Astrocyte (in vitro differentiated cells and primary cell): Measurements from ENCODE around the gene ATAD2B. TPM values are rescaled to one million over a fixed set of nuclear protein-coding genes. Genes with fewer than 3 reads are reported as not detected.

Source experiments
- DNase-seq: peaks from one replicate; pipeline ENCODE4 v3.0.0-alpha.2; 2010; ENCODE audit warnings: low read depth
- FAIRE-seq: peaks from 2 replicates; lab custom pipeline; 2011; peaks lifted over from hg19 to GRCh38; lab: Jason Lieb, UNC
- H2AFZ ChIP-seq: 2 replicates; pipeline ENCODE4 v1.6.0; 2012; ENCODE audit warnings: low read depth, low read length, inconsistent platforms
- H3K27ac ChIP-seq: 2 replicates; pipeline ENCODE4 v1.5.1; 2011; ENCODE audit warnings: low read depth, low read length, inconsistent platforms
- H3K27me3 ChIP-seq: 2 replicates; pipeline ENCODE4 v1.6.0; 2011; ENCODE audit warnings: low read length, inconsistent platforms; ENCODE audit not compliant: insufficient read depth
- H3K36me3 ChIP-seq: 2 replicates; pipeline ENCODE4 v1.5.1; 2011; ENCODE audit warnings: low read length, inconsistent platforms; ENCODE audit not compliant: insufficient read depth
- H3K4me1 ChIP-seq: 2 replicates; pipeline ENCODE4 v1.5.1; 2011; ENCODE audit warnings: low read length, inconsistent platforms; ENCODE audit not compliant: insufficient read depth
- H3K4me2 ChIP-seq: 2 replicates; pipeline ENCODE4 v1.6.0; 2012; ENCODE audit warnings: low read length, inconsistent platforms
- H3K4me3 ChIP-seq: 2 replicates; pipeline ENCODE4 v1.5.1; 2011; ENCODE audit warnings: low read depth, mild to moderate bottlenecking, low read length, inconsistent platforms; ENCODE audit not compliant: insufficient read depth
- H3K79me2 ChIP-seq: 2 replicates; pipeline ENCODE4 v1.6.0; 2012; ENCODE audit warnings: mild to moderate bottlenecking, low read length, inconsistent platforms; ENCODE audit not compliant: insufficient read depth
- H3K9ac ChIP-seq: 2 replicates; pipeline ENCODE4 v1.6.0; 2012; ENCODE audit warnings: mild to moderate bottlenecking, low read length, inconsistent platforms
- H3K9me3 ChIP-seq: 2 replicates; pipeline ENCODE4 v1.5.1; 2012; ENCODE audit warnings: low read depth, mild to moderate bottlenecking, low read length, inconsistent platforms; ENCODE audit not compliant: insufficient read depth
- H4K20me1 ChIP-seq: 2 replicates; pipeline ENCODE4 v1.6.0; 2012; ENCODE audit warnings: low read length, inconsistent platforms; ENCODE audit not compliant: insufficient read depth
- H3K27ac Mint-ChIP-seq: one replicate; pipeline ENCODE4 v1.8.0; 2021; ENCODE audit warnings: mild to moderate bottlenecking, mixed read lengths; ENCODE audit not compliant: unreplicated experiment
- H3K27me3 Mint-ChIP-seq: one replicate; pipeline ENCODE4 v1.8.0; 2021; ENCODE audit warnings: low read depth, mixed read lengths; ENCODE audit not compliant: unreplicated experiment
- H3K36me3 Mint-ChIP-seq: one replicate; pipeline ENCODE4 v1.8.0; 2021; ENCODE audit warnings: low read depth, mixed read lengths; ENCODE audit not compliant: unreplicated experiment
- H3K4me1 Mint-ChIP-seq: one replicate; pipeline ENCODE4 v1.8.0; 2021; ENCODE audit warnings: low read depth, mixed read lengths; ENCODE audit not compliant: unreplicated experiment
- H3K4me3 Mint-ChIP-seq: one replicate; pipeline ENCODE4 v1.8.0; 2021; ENCODE audit warnings: mild to moderate bottlenecking, moderate library complexity, mixed read lengths; ENCODE audit not compliant: unreplicated experiment
- H3K9me3 Mint-ChIP-seq: one replicate; pipeline ENCODE4 v1.8.0; 2021; ENCODE audit warnings: mild to moderate bottlenecking, mixed read lengths; ENCODE audit not compliant: unreplicated experiment
- EZH2 ChIP-seq: IDR thresholded peaks from 2 replicates; pipeline ENCODE4 v1.6.1; 2012; ENCODE audit warnings: mild to moderate bottlenecking, low read length, inconsistent platforms; ENCODE audit not compliant: insufficient read depth
- total RNA-seq: library from RNA; stranded (reverse); gene quantifications from 2 replicates; pipeline ENCODE4 v1.2.1, GENCODE V29; 2021
- TF ChIP-seq, protein P1 (sequence below): IDR thresholded peaks from 2 replicates; pipeline ENCODE4 v1.5.1; 2011; ENCODE audit warnings: low read depth, mild to moderate bottlenecking, inconsistent platforms, low read length, moderate library complexity; ENCODE audit not compliant: insufficient read depth

The ATAD2B gene
- total RNA-seq, 1 donor from 2014 or later: 12.2 TPM

DNA sequence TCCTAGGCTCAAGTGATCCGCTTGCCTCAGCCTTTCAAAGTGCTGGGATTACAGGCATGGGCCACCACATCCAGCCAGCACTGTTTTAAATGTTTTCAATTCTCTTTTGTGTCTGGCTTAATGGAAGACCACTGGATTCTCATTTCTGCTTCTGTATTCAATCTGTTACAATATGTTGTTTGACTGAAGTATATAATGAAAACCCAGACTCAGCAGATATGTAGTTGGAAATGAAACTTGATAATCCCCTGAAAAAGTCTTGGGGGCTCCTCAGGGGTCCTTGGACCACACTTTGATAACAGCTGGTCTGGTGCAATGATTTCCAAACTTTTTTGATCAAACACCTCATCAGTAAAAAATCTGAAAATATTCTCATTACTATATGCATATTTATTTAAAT lies 132.7 kb downstream of the ATAD2B start:
- H3K9ac ChIP-seq: no peak overlapping the region
- Mint-ChIP-seq H3K4me3 (no peak overlapping the region), H3K27me3 (no peaks in the 10 kb centered on the region), H3K4me1 (peaks cover 11% of the 10 kb centered on the region), H3K9me3 (no peaks in the 10 kb centered on the region), H3K36me3 (no peaks in the 10 kb centered on the region), H3K27ac (no peak overlapping the region)
- no peak overlapping the region for H3K27ac ChIP-seq
- DNase-seq (no peak), FAIRE-seq (no peak)
- no peaks in the 10 kb centered on the region for H3K79me2 ChIP-seq
- no peak overlapping the region for H2AFZ ChIP-seq
- no peak overlapping the region for H3K4me2 ChIP-seq
- no peaks in the 10 kb centered on the region for H3K27me3 ChIP-seq
- H3K4me1 ChIP-seq: peaks cover 3% of the 10 kb centered on the region
- no peaks in the 10 kb centered on the region for H4K20me1 ChIP-seq
- no peaks in the 10 kb centered on the region for H3K36me3 ChIP-seq
- no peak overlapping the region for H3K4me3 ChIP-seq
- TF ChIP-seq EZH2: no peak
- TF ChIP-seq, protein P1, sequence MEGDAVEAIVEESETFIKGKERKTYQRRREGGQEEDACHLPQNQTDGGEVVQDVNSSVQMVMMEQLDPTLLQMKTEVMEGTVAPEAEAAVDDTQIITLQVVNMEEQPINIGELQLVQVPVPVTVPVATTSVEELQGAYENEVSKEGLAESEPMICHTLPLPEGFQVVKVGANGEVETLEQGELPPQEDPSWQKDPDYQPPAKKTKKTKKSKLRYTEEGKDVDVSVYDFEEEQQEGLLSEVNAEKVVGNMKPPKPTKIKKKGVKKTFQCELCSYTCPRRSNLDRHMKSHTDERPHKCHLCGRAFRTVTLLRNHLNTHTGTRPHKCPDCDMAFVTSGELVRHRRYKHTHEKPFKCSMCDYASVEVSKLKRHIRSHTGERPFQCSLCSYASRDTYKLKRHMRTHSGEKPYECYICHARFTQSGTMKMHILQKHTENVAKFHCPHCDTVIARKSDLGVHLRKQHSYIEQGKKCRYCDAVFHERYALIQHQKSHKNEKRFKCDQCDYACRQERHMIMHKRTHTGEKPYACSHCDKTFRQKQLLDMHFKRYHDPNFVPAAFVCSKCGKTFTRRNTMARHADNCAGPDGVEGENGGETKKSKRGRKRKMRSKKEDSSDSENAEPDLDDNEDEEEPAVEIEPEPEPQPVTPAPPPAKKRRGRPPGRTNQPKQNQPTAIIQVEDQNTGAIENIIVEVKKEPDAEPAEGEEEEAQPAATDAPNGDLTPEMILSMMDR: no peak
- no peaks in the 10 kb centered on the region for H3K9me3 ChIP-seq

DNA sequence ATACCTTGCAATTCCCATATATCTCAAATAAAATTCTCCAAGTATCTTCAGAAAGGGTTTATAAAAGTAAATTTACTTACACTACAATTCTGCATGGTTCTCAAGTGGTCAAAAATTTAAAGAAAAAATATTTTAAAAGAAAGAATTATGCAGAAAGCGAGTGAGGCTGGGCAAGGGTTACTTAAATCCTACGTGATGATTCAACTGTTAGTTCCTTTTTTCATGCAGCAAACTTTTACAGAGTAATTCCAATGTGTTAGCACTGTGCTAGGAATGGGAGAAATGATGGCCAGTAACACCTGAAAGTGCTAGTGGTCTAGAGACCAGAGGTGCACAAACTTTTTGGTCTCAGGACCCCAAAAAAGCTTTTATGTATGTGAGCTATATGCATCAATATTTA lies 133.4 kb downstream of the ATAD2B start:
- FAIRE-seq: no peak
- H3K27ac ChIP-seq: no peak overlapping the region
- no peaks in the 10 kb centered on the region for H4K20me1 ChIP-seq
- H3K27ac Mint-ChIP-seq: no peak overlapping the region
- no peak overlapping the region for H3K9ac ChIP-seq
- H3K9me3 Mint-ChIP-seq: no peaks in the 10 kb centered on the region
- H3K4me1 Mint-ChIP-seq: peaks cover 17% of the 10 kb centered on the region
- H3K4me3 Mint-ChIP-seq: no peak overlapping the region
- H3K27me3 Mint-ChIP-seq: no peaks in the 10 kb centered on the region
- no peak overlapping the region for H3K4me2 ChIP-seq
- H3K4me3 ChIP-seq: no peak overlapping the region
- no peak for TF ChIP-seq EZH2
- TF ChIP-seq, protein P1: no peak
- H3K9me3 ChIP-seq: no peaks in the 10 kb centered on the region
- no peaks in the 10 kb centered on the region for H3K36me3 Mint-ChIP-seq
- H3K36me3 ChIP-seq: no peaks in the 10 kb centered on the region
- H3K4me1 ChIP-seq: peaks cover 6% of the 10 kb centered on the region
- no peaks in the 10 kb centered on the region for H3K27me3 ChIP-seq
- DNase-seq: no peak
- H3K79me2 ChIP-seq: no peaks in the 10 kb centered on the region
- H2AFZ ChIP-seq: no peak overlapping the region

DNA sequence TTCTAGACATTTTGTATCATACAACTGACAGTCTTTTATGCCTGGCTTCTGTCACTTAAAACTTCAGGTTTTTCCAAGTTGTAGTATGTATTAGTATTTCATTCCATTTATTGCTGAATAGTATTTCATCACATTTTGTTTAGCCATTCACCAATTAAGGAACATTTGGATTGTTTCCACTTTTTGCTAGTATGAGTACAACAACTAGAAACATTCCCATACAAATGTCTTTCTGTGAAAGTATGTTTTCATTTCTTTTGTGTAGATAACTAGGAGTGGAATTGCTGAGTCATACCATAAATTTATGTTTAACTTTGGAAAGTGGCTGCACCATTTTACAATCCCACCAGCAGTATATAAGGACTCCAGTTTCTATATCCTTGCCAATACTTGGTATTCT lies 135.9 kb downstream of the ATAD2B start:
- H3K4me2 ChIP-seq: peak overlapping the region; percentile 4

More for the DNA sequence above, 135.9 kb downstream of the ATAD2B start:
- Mint-ChIP-seq H3K4me1 (peaks cover 17% of the 10 kb centered on the region), H3K27ac (peak overlapping the region; percentile 22), H3K27me3 (no peaks in the 10 kb centered on the region), H3K4me3 (no peak overlapping the region), H3K36me3 (no peaks in the 10 kb centered on the region), H3K9me3 (no peaks in the 10 kb centered on the region)
- Histone ChIP-seq H3K9me3 (no peaks in the 10 kb centered on the region), H2AFZ (no peak overlapping the region), H3K27ac (peak overlapping the region; percentile 9), H3K4me3 (no peak overlapping the region), H3K4me1 (peaks cover 6% of the 10 kb centered on the region), H3K36me3 (peaks cover under 1% of the 10 kb centered on the region), H3K9ac (no peak overlapping the region), H4K20me1 (no peaks in the 10 kb centered on the region), H3K79me2 (no peaks in the 10 kb centered on the region), H3K27me3 (no peaks in the 10 kb centered on the region)
- TF ChIP-seq EZH2: no peak
- TF ChIP-seq, protein P1: no peak
- FAIRE-seq (peak; percentile 9), DNase-seq (peak; percentile 78)
